Testis (tissue), 2 donors: ENCODE measurements around the gene CAMTA1.

ENCODE experiments used
- POLR2A ChIP-seq: fragments of 450-650 bp; IDR thresholded peaks from one replicate; pipeline ENCODE4 v1.6.1; 2017; ENCODE audit warnings: antibody characterized with exemption, mild to moderate bottlenecking, moderate library complexity
- TF ChIP-seq, protein P1 (sequence below), 3 experiments: fragments of 450-650 bp in 2 of 3; fragments of 200-600 bp in 1 of 3; sonication (generic) in 1 of 3; IDR thresholded peaks; one replicate each; pipeline ENCODE4 v1.5.1; 2016 to 2019; ENCODE audit warnings: antibody characterized with exemption in 3 of 3, mild to moderate bottlenecking in 2 of 3, moderate library complexity in 1 of 3

DNA sequence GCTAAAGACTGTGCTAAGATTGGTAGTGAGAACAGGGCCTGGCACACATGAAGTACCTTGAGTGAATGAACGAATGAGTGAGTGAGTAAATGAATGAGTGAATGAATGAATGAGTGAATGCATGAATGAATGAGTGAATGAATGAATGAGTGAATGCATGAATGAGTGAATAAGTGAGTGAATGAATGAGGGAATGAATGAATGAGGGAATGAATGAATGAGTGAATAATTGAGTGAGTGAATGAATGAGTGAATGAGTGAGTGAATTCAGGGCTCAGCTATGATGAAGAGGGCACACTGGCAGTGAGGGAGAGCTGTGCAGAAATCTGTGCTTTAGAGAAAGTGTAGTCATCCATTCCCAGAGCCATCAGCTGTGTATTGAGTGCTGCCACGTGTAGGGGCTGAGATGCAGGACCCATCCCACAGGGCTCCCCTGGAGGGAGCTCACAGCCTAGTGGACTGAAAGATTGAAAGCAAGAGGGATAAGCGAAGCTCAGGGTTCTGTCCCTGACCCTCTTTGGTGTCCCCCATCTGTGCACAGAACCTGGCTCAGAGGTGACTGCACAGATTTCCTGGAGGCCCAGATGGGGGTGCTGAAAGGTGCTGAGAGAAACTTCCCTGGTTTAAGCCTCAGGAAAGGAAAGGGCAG, 767.9 kb downstream of the CAMTA1 start:
- TF ChIP-seq, protein P1, sequence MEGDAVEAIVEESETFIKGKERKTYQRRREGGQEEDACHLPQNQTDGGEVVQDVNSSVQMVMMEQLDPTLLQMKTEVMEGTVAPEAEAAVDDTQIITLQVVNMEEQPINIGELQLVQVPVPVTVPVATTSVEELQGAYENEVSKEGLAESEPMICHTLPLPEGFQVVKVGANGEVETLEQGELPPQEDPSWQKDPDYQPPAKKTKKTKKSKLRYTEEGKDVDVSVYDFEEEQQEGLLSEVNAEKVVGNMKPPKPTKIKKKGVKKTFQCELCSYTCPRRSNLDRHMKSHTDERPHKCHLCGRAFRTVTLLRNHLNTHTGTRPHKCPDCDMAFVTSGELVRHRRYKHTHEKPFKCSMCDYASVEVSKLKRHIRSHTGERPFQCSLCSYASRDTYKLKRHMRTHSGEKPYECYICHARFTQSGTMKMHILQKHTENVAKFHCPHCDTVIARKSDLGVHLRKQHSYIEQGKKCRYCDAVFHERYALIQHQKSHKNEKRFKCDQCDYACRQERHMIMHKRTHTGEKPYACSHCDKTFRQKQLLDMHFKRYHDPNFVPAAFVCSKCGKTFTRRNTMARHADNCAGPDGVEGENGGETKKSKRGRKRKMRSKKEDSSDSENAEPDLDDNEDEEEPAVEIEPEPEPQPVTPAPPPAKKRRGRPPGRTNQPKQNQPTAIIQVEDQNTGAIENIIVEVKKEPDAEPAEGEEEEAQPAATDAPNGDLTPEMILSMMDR (IDR thresholded peaks at IDR 0.05): no peak
- no peak for TF ChIP-seq POLR2A
